Uterus (tissue), 4 donors: ENCODE measurements around the gene RASGRF1. TPM values are rescaled to one million over a fixed set of nuclear protein-coding genes. Genes with fewer than 3 reads are reported as not detected.
A peak's percentile ranks its signal among the peaks of the same experiment; 100 is the strongest.

Source experiments
- DNase-seq, 2 donors: peaks; one replicate each; pipeline ENCODE4 v3.0.0-alpha.2; 2019 to 2020
- H3K27ac ChIP-seq, 2 donors: fragments of 200-600 bp; sonication (generic); 1 replicate in 1 of 2; 2 replicates in 1 of 2; pipeline ENCODE4 v1.5.1; 2016 to 2018
- H3K27me3 ChIP-seq, 2 donors: fragments of 200-600 bp; sonication (generic); one replicate each; pipeline ENCODE4 v1.5.1; 2018 to 2019; ENCODE audit warnings: control low read depth in 1 of 2
- H3K36me3 ChIP-seq, 2 donors: fragments of 200-600 bp; sonication (generic); one replicate each; pipeline ENCODE4 v1.5.1; 2019; ENCODE audit warnings: control low read depth in 1 of 2
- H3K4me1 ChIP-seq, 2 donors: fragments of 200-600 bp; sonication (generic); one replicate each; pipeline ENCODE4 v1.5.1; 2018 to 2019; ENCODE audit warnings: control low read depth in 1 of 2
- H3K4me3 ChIP-seq, 2 donors: fragments of 200-600 bp; sonication (generic); 1 replicate in 1 of 2; 2 replicates in 1 of 2; pipeline ENCODE4 v1.5.1; 2018 to 2019; ENCODE audit warnings: mild to moderate bottlenecking in 1 of 2
- H3K9me3 ChIP-seq, 2 donors: fragments of 200-600 bp; sonication (generic); one replicate each; pipeline ENCODE4 v1.5.1; 2019; ENCODE audit warnings: control low read depth in 1 of 2
- POLR2A ChIP-seq, 2 donors: fragments of 450-650 bp; IDR thresholded peaks; one replicate each; pipeline ENCODE4 v1.6.1; 2016; ENCODE audit warnings: antibody characterized with exemption in 2 of 2, mild to moderate bottlenecking in 1 of 2, moderate library complexity in 1 of 2
- intact Hi-C: fragments of 100-400 bp; cut with DNase I; formaldehyde crosslinking; loops from one replicate; pipeline ENCODE4 v1.15.1; 2023; ENCODE audit warnings: low total_unique reads
- total RNA-seq, 4 donors: library from RNA; depleted of rRNA in 3 of 4; stranded (reverse); fragments of >200 nt in 3 of 4; gene quantifications; one replicate each; pipeline versions ENCODE4 v1.1.0 to v1.2.4, GENCODE V29; 2014 to 2023
- TF ChIP-seq, protein P1 (sequence below), 4 experiments: fragments of 200-600 bp in 2 of 4; fragments of 450-650 bp in 2 of 4; sonication (generic) in 2 of 4; IDR thresholded peaks; one replicate each; pipeline ENCODE4 v1.5.1; 2016 to 2019; ENCODE audit warnings: antibody characterized with exemption in 4 of 4, mild to moderate bottlenecking in 2 of 4, moderate library complexity in 1 of 4
- donor health status: DM: yes; HTN: yes; CAD: no.

The RASGRF1 gene
- total RNA-seq, 4 donors from 2014 or later, result 0.21 to 3.4 (median 1.8) TPM; not detected in 1

DNA sequence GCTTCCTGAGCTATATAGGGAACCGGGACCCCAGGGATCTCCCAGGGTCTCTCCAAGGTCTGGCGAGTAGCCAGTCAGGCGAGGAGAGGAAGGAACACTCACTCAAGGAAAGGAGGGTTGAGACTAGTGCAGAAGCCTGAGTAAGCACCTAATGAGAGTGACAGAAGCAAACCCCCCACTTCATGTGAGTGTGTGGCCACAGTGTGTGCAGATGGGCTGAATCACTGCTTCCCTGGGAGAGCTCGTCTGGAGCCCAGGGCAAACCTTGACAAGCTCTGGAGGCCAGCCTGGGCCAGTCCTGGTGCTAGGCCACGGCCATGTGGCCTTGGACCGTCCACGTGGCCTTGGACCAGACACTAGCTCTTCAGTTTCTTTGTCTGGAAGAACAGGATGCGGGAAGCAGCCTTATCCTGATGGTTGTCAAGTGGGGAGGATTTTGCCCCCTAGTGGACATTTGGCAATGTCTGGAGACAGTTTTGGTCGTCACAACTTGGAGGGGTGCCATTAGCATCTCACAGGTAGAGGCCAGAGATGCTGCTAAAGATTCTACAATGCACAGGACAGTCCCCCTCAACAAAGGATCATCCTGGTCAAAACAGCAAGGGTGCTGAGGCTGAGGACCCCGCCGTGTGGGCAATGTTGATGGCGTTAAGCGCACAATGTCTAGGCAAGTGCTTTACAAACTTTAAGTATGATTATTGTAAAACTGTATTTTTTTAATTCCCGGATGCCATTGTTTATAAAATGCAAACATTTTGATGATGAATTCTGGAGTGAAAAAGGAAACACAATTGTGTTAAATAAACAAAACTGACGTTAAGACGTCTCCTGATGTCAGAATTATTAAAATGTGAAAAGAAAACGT, 110.9 kb downstream of the RASGRF1 start:
- peak; percentile 47 to 68 for DNase-seq
- intact Hi-C loops, result no loop called here
- TF ChIP-seq, protein P1, sequence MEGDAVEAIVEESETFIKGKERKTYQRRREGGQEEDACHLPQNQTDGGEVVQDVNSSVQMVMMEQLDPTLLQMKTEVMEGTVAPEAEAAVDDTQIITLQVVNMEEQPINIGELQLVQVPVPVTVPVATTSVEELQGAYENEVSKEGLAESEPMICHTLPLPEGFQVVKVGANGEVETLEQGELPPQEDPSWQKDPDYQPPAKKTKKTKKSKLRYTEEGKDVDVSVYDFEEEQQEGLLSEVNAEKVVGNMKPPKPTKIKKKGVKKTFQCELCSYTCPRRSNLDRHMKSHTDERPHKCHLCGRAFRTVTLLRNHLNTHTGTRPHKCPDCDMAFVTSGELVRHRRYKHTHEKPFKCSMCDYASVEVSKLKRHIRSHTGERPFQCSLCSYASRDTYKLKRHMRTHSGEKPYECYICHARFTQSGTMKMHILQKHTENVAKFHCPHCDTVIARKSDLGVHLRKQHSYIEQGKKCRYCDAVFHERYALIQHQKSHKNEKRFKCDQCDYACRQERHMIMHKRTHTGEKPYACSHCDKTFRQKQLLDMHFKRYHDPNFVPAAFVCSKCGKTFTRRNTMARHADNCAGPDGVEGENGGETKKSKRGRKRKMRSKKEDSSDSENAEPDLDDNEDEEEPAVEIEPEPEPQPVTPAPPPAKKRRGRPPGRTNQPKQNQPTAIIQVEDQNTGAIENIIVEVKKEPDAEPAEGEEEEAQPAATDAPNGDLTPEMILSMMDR (IDR thresholded peaks at IDR 0.05), result peak; percentile 53 to 62 (median 60)
- TF ChIP-seq POLR2A (IDR thresholded peaks at IDR 0.05), result no peak
- Histone ChIP-seq H3K27me3 (no peaks in the 10 kb centered on the region), H3K27ac (no peak overlapping the region), H3K36me3 (no peaks in the 10 kb centered on the region), H3K4me3 (no peak overlapping the region), H3K9me3 (no peaks in the 10 kb centered on the region), H3K4me1 (no peaks in the 10 kb centered on the region)

DNA sequence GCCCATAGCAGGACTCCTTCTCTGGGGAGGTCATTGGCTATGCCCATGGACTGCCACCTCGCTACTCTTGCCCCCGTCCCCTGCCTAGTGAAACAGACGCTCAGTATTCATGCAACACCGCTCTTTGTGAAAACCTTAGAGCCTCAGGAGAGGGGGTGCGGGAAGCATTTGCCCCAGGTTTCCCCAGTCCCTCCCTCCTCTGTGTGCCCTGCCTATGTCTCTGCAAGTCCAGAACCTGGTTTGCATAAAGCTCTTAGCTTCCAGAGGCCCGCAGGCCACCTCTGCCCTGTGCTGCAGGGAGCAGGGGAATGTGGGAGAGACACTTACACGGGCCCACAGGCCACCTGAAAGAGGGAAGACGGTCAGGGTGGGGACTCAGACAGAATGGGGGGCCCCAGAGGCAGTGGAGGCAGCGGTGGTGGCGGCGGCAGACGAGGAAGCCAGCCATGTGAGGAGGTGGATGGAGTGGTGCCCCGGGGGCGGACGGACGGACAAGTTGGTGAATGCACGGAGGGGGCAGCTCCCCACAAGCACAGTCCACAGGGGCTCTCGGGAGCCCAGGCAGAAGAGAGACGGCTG, 111.9 kb downstream of the RASGRF1 start:
- H3K9me3 ChIP-seq, result no peaks in the 10 kb centered on the region
- no peak for DNase-seq
- H3K4me1 ChIP-seq, result no peaks in the 10 kb centered on the region
- no peak overlapping the region for H3K27ac ChIP-seq
- no peak for TF ChIP-seq POLR2A (IDR thresholded peaks at IDR 0.05)
- TF ChIP-seq, protein P1 (IDR thresholded peaks at IDR 0.05), result no peak
- no peaks in the 10 kb centered on the region for H3K36me3 ChIP-seq
- intact Hi-C loops, result no loop called here
- H3K27me3 ChIP-seq, result no peaks in the 10 kb centered on the region
- no peak overlapping the region for H3K4me3 ChIP-seq

DNA sequence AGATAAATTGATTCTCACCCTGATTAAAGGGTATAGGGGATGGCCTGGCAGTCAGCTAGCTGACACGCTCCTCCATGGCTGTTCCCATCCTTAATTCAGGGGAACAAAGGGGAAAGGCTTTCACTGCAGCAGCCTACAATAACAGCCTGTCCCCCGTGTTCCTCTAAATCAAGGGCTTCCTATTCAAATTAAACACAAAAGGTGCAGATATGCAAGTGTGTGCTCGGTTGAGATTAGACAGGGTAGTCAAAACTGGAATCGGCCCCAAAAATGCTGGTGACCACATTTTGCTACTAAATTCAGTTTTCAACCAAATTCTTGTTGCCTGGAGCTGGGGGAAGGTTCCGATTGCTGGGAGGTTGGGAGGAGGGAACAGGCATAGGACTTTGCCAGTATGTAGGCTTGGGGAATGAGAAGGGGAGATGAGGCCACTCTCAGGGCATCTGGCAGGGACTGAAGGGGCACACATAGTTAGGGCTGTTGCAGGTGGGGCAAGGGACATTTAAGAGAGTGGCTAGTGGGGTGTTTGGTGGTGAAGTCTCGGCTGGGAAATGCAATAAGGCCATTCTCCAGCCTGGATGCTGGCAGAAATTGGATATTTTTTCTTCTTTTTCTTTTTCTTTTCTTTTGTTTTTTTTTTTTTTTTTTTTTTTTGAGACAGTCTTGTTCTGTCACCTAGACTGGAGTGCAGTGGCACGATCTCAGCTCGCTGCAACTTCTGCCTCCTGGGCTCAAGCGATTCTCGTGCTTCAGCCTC, 112.8 kb downstream of the RASGRF1 start:
- H3K27ac ChIP-seq, result no peak overlapping the region
- H3K36me3 ChIP-seq, result no peaks in the 10 kb centered on the region
- no peaks in the 10 kb centered on the region for H3K9me3 ChIP-seq
- intact Hi-C loops, result no loop called here
- TF ChIP-seq POLR2A (IDR thresholded peaks at IDR 0.05), result no peak
- TF ChIP-seq, protein P1 (IDR thresholded peaks at IDR 0.05), result no peak
- no peak overlapping the region for H3K4me3 ChIP-seq
- no peaks in the 10 kb centered on the region for H3K4me1 ChIP-seq
- DNase-seq, result no peak
- no peaks in the 10 kb centered on the region for H3K27me3 ChIP-seq

DNA sequence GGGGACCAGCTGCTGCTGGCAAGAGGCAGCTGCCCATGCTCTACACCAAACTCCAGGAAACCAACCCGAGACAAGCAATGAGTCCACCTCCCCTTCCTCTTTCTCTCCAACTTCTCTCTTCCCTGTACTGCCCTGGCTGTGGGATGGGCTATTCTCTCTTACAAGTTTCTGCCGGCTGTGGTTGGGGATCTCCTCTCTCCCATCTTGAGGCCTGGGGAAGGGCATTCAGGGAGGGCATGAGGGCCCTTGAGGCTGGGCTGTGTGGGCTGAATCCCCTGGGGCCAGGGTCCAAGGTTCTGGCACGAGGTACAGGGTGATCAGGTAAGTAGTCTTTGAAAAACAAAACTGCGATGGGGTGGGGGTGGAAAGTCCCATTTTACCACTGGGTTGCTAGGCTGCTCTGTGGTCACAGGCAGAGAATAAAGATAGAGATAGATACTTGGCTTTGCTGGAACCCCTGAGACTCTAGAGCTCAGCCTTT, 113.4 kb downstream of the RASGRF1 start:
- DNase-seq, result no peak
- H3K9me3 ChIP-seq, result no peaks in the 10 kb centered on the region
- no peak overlapping the region for H3K4me3 ChIP-seq
- TF ChIP-seq POLR2A (IDR thresholded peaks at IDR 0.05), result no peak
- TF ChIP-seq, protein P1 (IDR thresholded peaks at IDR 0.05), result no peak
- H3K4me1 ChIP-seq, result no peaks in the 10 kb centered on the region
- intact Hi-C loops, result no loop called here
- H3K36me3 ChIP-seq, result no peaks in the 10 kb centered on the region
- no peaks in the 10 kb centered on the region for H3K27me3 ChIP-seq
- H3K27ac ChIP-seq, result no peak overlapping the region
